Activated CD4-positive, alpha-beta T cell treated with anti-CD3 and anti-CD28 coated beads, Interleukin-2, amount 10 ng/mL, durations not matched to agents 24 days and 14 days (primary cell): ENCODE results near the gene RBM26. TPM values are rescaled to one million over a fixed set of nuclear protein-coding genes. Genes with fewer than 3 reads are reported as not detected.
"Not testable (repeated sequence)": the region's sequence is repeated elsewhere in the genome, so short reads cannot be mapped to it uniquely, and the experiment has no call there.

ENCODE experiments used
- DNase-seq: peaks from one replicate; pipeline ENCODE4 v3.0.0; 2022
- H3K27ac Mint-ChIP-seq: one replicate; pipeline ENCODE4 v1.8.0; 2022; ENCODE audit warnings: mild to moderate bottlenecking, mixed read lengths
- H3K27me3 Mint-ChIP-seq: one replicate; pipeline ENCODE4 v1.8.0; 2022; ENCODE audit warnings: mixed read lengths
- H3K36me3 Mint-ChIP-seq: one replicate; pipeline ENCODE4 v1.8.0; 2022; ENCODE audit warnings: low read depth, mild to moderate bottlenecking, mixed read lengths
- H3K4me1 Mint-ChIP-seq: one replicate; pipeline ENCODE4 v1.8.0; 2021; ENCODE audit warnings: mixed read lengths
- H3K4me3 Mint-ChIP-seq: one replicate; pipeline ENCODE4 v1.8.0; 2022; ENCODE audit warnings: mild to moderate bottlenecking, moderate library complexity, mixed read lengths
- H3K9me3 Mint-ChIP-seq: one replicate; pipeline ENCODE4 v1.8.0; 2021; ENCODE audit warnings: mixed read lengths
- intact Hi-C: fragments of 100-400 bp; cut with micrococcal nuclease; formaldehyde crosslinking; loops from one replicate; pipeline ENCODE4 v1.15.1; 2023
- total RNA-seq: library from RNA; stranded (reverse); gene quantifications from 2 replicates; pipeline ENCODE4 v1.2.3, GENCODE V29; 2022

RBM26 gene
- total RNA-seq, 1 donor from 2014 or later: 100 TPM

DNA sequence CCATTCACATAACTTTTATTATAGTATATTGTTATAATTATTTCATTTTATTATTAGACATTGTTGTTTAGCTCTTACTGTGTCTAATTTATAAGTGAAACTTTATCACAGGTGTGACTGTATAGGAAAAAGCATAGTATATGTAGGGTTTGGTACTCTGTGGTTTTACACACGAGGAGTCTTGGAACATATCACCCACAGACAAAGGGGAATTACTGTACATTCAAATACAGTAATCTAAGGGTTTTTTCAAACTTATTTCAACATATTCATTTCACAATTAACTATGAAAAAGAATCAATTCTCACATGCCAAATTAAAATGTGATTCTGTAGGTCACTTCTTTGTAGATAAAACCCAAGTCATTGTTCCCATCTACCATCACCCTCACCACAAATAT, 46.0 kb downstream of the RBM26 start:
- DNase-seq: no peak
- Mint-ChIP-seq H3K4me3 (no peak overlapping the region), H3K27ac (peak overlapping the region; percentile 69), H3K27me3 (no peaks in the 10 kb centered on the region), H3K4me1 (peaks cover 19% of the 10 kb centered on the region), H3K9me3 (no peaks in the 10 kb centered on the region), H3K36me3 (peaks cover 64% of the 10 kb centered on the region)
- intact Hi-C loops: loop anchor here (2.0 to 5.0 kb wide), 2 partner anchors 27 to 33 kb away; no protein-coding TSS in a partner anchor

DNA sequence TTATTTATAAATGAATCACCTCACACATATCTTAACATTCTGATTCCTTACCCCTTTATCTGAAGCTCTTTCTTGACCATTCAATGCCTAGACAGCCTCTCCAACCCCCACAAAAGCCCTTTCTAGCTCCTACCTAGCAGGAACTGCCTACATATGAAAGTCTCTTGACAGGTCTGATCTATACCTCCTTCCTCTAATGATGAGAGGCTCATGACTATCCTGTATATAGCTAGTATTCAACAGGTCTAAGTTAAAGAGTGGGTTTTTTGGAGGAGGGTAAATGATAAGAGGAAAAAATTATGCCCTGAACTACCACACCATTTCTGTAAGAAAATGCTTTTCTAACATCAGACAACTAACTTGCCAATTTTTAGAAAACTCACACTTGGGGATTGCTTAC, 47.0 kb downstream of the RBM26 start:
- intact Hi-C loops: no loop called here
- peaks cover 65% of the 10 kb centered on the region for H3K36me3 Mint-ChIP-seq
- H3K4me3 Mint-ChIP-seq: no peak overlapping the region
- no peak for DNase-seq
- peak overlapping the region; percentile 80 for H3K27ac Mint-ChIP-seq
- no peaks in the 10 kb centered on the region for H3K9me3 Mint-ChIP-seq
- peaks cover 19% of the 10 kb centered on the region for H3K4me1 Mint-ChIP-seq
- no peaks in the 10 kb centered on the region for H3K27me3 Mint-ChIP-seq

DNA sequence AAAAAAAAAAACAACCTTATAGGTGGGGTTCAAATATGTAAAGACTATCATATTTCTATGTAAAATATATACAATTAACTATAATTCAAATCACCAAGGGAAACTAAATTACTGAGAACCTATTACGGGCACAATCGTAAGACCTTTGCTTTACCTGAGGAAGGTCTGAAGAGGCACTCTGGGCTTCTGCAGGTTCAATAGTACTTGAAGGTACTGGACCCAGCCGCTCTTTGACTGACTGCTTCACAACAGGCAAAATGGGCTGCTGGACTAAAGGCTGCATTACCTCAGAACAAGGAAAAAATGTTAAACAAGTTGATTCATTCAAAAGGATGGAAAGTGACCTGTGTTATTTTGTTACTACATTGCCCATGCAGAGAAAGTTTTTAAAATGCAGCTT, 51.8 kb downstream of the RBM26 start:
- no peak overlapping the region for H3K27ac Mint-ChIP-seq
- no peak overlapping the region for H3K4me3 Mint-ChIP-seq
- no peaks in the 10 kb centered on the region for H3K27me3 Mint-ChIP-seq
- intact Hi-C loops: no loop called here
- H3K4me1 Mint-ChIP-seq: peaks cover 5% of the 10 kb centered on the region
- DNase-seq: no peak
- H3K9me3 Mint-ChIP-seq: no peaks in the 10 kb centered on the region
- H3K36me3 Mint-ChIP-seq: peaks cover 59% of the 10 kb centered on the region

DNA sequence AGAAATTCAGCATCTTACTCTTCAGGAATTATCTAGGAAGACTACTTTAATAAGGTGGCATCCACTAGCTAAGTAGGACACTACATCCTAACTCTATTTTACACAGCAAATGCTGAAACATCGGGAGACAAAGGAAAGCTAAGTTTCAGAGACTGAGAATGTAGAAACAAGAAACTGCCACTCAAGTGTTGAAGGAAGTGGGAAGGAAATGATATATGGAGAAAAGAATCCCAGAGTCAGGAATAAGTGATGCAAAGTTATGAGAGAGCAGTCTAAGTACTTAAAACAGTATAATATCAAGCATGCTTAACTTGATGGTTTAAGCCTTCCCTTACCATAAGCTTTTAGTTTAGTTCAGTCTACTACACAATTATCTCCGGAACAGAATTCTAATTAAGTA, 52.4 kb downstream of the RBM26 start:
- H3K9me3 Mint-ChIP-seq: no peaks in the 10 kb centered on the region
- intact Hi-C loops: no loop called here

DNA sequence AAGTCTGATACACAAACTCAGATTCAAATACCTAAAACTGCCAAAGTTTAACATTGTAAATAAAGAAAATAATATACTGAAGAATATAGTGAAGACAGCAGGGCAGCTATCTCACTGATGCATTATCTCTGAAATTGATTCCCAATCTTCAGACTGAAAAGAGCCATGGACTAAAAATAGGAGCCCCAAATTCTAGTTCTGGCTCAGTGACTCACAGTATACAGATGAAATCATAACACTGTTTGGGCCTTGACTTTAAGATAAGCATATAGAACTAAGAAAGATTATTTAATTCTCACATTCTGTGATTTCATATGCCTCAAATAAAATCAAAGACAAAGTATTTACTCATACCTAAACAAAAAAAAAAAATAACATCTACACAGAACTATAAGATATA, 53.9 kb downstream of the RBM26 start:
- Mint-ChIP-seq H3K27ac (no peak overlapping the region), H3K36me3 (peaks cover 62% of the 10 kb centered on the region), H3K4me1 (peaks cover 13% of the 10 kb centered on the region), H3K27me3 (no peaks in the 10 kb centered on the region), H3K9me3 (no peaks in the 10 kb centered on the region), H3K4me3 (no peak overlapping the region)
- DNase-seq: no peak
- intact Hi-C loops: no loop called here

More for the DNA sequence above, 52.4 kb downstream of the RBM26 start:
- H3K4me1 Mint-ChIP-seq: peaks cover 5% of the 10 kb centered on the region
- no peaks in the 10 kb centered on the region for H3K27me3 Mint-ChIP-seq
- peaks cover 57% of the 10 kb centered on the region for H3K36me3 Mint-ChIP-seq
- no peak overlapping the region for H3K27ac Mint-ChIP-seq
- no peak overlapping the region for H3K4me3 Mint-ChIP-seq
- DNase-seq: no peak

DNA sequence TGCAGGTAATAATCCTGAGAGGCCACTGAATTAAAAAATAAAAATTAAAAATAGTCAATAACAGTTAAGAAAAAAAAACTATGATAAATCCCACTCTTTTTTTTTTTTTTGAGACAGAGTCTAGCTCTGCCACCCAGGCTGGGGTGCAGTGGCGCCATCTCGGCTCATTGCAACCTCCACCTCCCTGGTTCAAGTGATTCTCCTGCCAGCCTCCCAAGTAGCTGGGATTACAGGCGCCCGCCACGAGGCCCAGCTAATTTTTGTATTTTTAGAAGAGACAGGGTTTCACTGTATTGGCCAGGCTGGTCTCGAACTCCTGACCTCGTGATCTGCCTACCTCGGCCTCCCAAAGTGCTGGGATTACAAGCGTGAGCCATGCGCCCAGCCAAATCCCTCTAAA, 56.4 kb downstream of the RBM26 start:
- H3K9me3 Mint-ChIP-seq, DNase-seq, H3K4me3 Mint-ChIP-seq, H3K27ac Mint-ChIP-seq, intact Hi-C loops, H3K27me3 Mint-ChIP-seq: not testable (repeated sequence)
- Mint-ChIP-seq H3K36me3 (peaks cover 58% of the 10 kb centered on the region), H3K4me1 (peaks cover 23% of the 10 kb centered on the region)

DNA sequence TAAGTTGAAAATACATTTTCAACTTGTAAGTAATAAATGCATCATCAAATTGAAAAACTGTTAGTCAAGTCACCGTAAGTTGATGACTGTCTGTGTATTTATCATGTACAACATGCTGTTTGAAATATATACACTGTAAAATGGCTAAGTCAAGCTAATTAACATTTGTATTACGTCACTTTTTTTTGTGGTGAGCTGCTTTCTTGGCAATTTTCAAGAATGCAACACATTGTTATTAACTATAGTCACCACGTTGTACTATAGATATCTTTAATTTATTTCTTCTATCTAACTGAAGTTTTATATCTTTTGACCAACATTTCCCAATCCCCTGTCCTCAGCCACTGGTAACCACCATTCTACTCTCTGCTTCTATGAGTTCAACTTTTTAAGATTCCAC, 57.0 kb downstream of the RBM26 start:
- no peaks in the 10 kb centered on the region for H3K9me3 Mint-ChIP-seq
- peaks cover 54% of the 10 kb centered on the region for H3K36me3 Mint-ChIP-seq
- no peaks in the 10 kb centered on the region for H3K27me3 Mint-ChIP-seq
- no peak overlapping the region for H3K27ac Mint-ChIP-seq
- no peak for DNase-seq
- intact Hi-C loops: no loop called here
- H3K4me1 Mint-ChIP-seq: peaks cover 23% of the 10 kb centered on the region
- no peak overlapping the region for H3K4me3 Mint-ChIP-seq

DNA sequence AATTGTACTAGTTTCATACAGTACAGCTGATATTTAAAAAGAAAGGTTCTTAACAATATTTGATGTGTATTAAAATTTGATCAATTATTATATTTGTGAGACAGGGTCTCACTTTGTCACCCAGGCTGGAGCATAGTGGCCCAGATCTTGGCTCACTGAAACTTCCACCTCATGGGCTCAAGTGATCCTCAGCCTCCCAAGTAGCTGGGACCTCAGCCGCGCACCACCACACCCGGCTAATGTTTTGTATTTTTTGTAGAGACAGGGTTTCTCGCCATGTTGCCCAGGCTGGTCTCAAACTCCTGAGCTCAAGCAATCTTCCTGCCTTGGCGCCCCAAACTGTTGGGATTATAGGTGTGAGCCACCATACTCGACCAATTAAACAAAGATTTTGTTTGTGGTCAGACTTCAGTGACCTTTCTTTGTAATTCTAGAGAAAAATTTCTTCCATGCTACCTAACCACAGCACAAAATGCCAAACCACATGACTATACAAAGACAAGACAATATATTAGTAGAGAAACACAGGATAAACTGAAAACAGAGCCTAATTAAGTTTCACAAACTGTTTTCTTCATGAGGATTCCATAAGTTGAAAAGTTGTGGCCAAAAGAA, 59.6 kb downstream of the RBM26 start:
- DNase-seq: no peak
- intact Hi-C loops: no loop called here
- no peaks in the 10 kb centered on the region for H3K9me3 Mint-ChIP-seq
- peaks cover 47% of the 10 kb centered on the region for H3K36me3 Mint-ChIP-seq
- H3K27ac Mint-ChIP-seq: peak overlapping the region; percentile 48
- no peak overlapping the region for H3K4me3 Mint-ChIP-seq
- no peaks in the 10 kb centered on the region for H3K27me3 Mint-ChIP-seq
- peaks cover 22% of the 10 kb centered on the region for H3K4me1 Mint-ChIP-seq

DNA sequence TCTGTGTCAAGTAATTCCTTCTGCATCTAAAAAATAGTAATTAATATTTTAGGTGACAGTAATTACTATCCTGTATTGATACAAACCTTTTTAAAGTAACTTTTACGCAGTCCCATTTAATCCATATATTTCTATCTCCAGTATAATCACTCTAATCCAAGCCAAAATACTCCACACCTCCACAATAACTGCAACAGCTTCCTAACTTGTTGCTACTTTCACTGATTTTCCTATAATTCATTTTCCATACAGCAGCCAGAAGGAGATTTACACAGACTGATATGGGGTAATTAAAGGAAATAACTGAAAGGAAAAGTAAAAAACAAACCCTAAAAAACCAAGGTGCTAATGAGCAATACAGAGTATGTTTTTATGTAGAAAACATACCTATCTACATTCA, 64.9 kb downstream of the RBM26 start:
- no peaks in the 10 kb centered on the region for H3K27me3 Mint-ChIP-seq
- H3K4me1 Mint-ChIP-seq: peaks cover 7% of the 10 kb centered on the region
- H3K36me3 Mint-ChIP-seq: peaks cover 51% of the 10 kb centered on the region
- no peak for DNase-seq
- intact Hi-C loops: no loop called here
- H3K27ac Mint-ChIP-seq: peak overlapping the region; percentile 45
- no peak overlapping the region for H3K4me3 Mint-ChIP-seq
- H3K9me3 Mint-ChIP-seq: no peaks in the 10 kb centered on the region

DNA sequence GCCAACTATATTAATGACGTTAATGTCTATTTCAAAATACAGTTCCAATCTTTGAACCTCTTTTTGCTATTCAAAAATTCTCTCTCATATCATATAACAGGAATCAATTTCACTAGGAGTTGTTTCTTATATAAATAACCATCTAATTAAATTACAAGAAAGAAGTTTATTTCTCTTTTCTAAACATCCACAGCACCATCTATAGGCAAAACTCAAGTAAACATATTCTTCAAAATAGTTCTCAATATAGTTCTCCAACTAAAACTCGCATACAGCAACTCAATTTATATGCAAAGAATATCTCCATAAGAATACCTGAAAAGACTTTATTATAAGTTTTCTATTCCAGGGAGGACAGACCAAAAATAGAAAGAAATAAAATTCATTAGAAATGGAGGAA, 65.6 kb downstream of the RBM26 start:
- Mint-ChIP-seq H3K4me1 (peaks cover 7% of the 10 kb centered on the region), H3K27me3 (no peaks in the 10 kb centered on the region), H3K36me3 (peaks cover 56% of the 10 kb centered on the region), H3K9me3 (no peaks in the 10 kb centered on the region), H3K4me3 (no peak overlapping the region), H3K27ac (no peak overlapping the region)
- DNase-seq: no peak
- intact Hi-C loops: no loop called here

DNA sequence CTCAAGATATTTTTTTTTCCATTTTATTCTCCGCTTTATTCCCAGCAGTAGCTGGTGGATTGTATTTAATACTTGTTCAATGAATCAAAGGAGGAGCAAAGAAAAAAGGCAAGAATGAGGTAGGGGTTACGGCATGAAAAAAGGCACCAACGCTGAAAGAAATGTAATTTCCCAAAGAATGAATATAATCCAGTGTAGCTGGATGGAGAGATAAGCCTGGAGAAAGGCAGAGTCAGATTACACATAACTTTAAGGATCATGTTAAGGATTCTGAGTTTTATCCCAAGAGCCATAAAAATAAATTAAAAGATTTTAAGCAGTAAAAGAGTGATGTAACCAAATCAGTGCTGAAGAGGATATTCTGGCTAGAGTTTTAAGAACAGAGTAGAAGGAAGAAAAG, 67.7 kb downstream of the RBM26 start:
- H3K4me3 Mint-ChIP-seq: no peak overlapping the region
- intact Hi-C loops: no loop called here
- peaks cover 64% of the 10 kb centered on the region for H3K36me3 Mint-ChIP-seq
- H3K27ac Mint-ChIP-seq: no peak overlapping the region
- DNase-seq: no peak
- peaks cover 5% of the 10 kb centered on the region for H3K4me1 Mint-ChIP-seq
- H3K9me3 Mint-ChIP-seq: no peaks in the 10 kb centered on the region
- no peaks in the 10 kb centered on the region for H3K27me3 Mint-ChIP-seq

DNA sequence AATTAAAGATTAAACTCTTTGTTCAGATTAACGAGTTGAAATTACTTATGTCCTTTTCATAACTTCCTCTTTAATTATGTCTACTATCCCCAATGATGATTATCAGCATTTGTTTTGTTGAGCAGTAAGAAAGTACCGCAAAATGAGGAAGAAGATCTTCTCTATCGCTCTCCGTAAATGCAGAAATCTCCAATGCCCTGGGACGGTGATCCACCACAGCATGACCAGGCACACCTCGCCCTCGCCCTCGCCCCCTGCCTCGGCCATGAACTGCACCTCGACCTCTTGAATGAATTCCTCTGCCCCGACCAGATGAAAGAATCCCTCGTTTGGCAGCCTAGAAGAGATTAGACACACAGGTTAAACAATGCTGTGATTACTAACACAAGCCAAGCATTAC, 69.1 kb downstream of the RBM26 start:
- H3K4me1 Mint-ChIP-seq: peaks cover 4% of the 10 kb centered on the region
- peaks cover 71% of the 10 kb centered on the region for H3K36me3 Mint-ChIP-seq
- no peaks in the 10 kb centered on the region for H3K27me3 Mint-ChIP-seq
- H3K9me3 Mint-ChIP-seq: no peaks in the 10 kb centered on the region
- no peak for DNase-seq
- H3K27ac Mint-ChIP-seq: no peak overlapping the region
- H3K4me3 Mint-ChIP-seq: no peak overlapping the region
- intact Hi-C loops: no loop called here

DNA sequence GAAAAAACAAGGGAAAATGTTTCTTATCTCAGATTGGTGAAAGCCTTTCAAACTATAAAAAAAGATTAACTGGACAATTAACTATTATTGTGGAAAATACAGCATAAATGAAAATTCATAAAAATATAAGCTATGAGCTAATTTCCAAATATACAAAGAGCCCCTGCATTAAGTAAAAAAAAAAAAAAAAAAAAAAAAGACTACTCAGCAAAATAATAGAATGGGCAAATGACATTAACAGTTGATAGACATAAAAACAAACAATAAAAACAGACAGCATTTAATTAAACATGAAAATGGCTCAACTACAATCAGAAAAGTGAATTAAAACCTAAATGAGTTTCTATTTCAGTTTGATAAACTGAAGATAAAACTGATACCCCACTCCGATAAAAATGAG, 77.5 kb downstream of the RBM26 start:
- intact Hi-C loops: loop anchor here (5.0 kb wide), 1 partner anchor 34 kb away; no protein-coding TSS in a partner anchor
- H3K9me3 Mint-ChIP-seq: no peaks in the 10 kb centered on the region
- peaks cover 45% of the 10 kb centered on the region for H3K36me3 Mint-ChIP-seq
- H3K4me1 Mint-ChIP-seq: peaks cover 2% of the 10 kb centered on the region
- DNase-seq: no peak
- no peaks in the 10 kb centered on the region for H3K27me3 Mint-ChIP-seq
- no peak overlapping the region for H3K4me3 Mint-ChIP-seq
- no peak overlapping the region for H3K27ac Mint-ChIP-seq

DNA sequence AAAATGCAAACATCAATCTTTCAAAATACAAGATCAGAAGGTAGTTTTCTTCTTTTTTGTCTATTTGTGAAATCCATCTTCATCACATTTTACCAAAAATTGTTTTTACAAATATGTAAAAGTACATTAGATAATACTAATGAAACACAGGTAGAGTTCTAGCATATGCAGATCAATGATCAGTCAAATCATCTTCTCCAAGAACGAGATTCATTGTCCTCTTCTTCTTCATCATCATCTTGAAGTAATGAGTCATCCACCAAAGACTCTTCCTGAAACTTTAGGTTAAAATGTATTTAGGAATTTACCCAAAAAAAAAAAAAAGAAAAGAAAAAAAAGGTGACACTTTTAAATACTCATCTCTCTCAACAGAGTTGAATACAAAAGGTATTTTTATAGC, 85.6 kb downstream of the RBM26 start:
- H3K27me3 Mint-ChIP-seq: no peaks in the 10 kb centered on the region
- no peak overlapping the region for H3K27ac Mint-ChIP-seq
- DNase-seq: no peak
- H3K36me3 Mint-ChIP-seq: peaks cover 36% of the 10 kb centered on the region
- H3K4me3 Mint-ChIP-seq: no peak overlapping the region
- H3K9me3 Mint-ChIP-seq: no peaks in the 10 kb centered on the region
- peaks cover 3% of the 10 kb centered on the region for H3K4me1 Mint-ChIP-seq
- intact Hi-C loops: loop anchor here (5.0 kb wide), 1 partner anchor 67 kb away; no protein-coding TSS in a partner anchor

DNA sequence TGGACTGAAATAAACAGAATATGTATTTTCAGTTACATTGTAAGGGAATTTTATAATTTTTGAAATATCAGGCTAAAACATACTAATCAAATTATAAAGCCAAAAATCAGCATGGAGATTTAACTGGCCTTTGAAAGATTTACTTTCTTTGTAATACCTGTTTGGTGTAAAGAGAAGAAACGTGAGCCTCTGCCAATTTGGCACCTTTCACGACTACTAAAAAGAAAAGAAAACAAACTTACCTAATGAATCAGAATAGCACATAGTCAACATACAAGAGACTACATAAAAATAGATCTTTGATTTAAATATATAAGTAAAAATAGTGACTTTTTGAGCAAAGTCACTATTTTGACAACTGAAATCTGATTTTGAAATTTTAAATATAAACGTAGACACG, 87.4 kb downstream of the RBM26 start:
- intact Hi-C loops: no loop called here
- Mint-ChIP-seq H3K4me1 (peaks cover 3% of the 10 kb centered on the region), H3K9me3 (no peaks in the 10 kb centered on the region), H3K36me3 (peaks cover 40% of the 10 kb centered on the region), H3K27ac (no peak overlapping the region), H3K27me3 (no peaks in the 10 kb centered on the region), H3K4me3 (no peak overlapping the region)
- DNase-seq: no peak
